ENCODE results near the gene GMDS.
"Not testable (repeated sequence)": the region's sequence is repeated elsewhere in the genome, so short reads cannot be mapped to it uniquely, and the experiment has no call there.

The GMDS gene

DNA sequence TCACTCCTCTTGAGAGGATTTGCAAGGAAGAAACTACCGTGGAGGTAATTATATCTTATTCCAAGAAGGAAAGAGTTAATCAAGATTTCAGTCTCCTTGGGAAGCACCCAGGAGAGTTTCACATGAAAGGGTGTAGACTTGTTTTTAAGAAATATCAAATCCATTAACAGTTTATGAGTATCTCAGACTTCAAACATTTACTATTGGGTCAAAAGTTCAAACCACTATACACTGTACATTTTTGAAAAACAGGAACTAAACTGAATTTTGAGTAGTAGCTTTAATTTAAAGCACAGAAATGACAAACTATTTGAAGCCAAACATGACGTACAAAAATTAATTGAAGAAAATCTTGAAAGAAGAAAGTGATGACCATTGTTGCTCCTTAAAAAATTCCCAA, 471.7 kb downstream of the GMDS start:
- DNase-seq (ENCODE audit: low read depth in 2 of 2) = no peak

- DNase-seq (ENCODE audit: low read depth in 2 of 2) = peak in 1 of 2 donors; percentile 29
Observed at GRCh38 chr6:1770968-1771723, 474.3 kb downstream of the GMDS start.

DNA sequence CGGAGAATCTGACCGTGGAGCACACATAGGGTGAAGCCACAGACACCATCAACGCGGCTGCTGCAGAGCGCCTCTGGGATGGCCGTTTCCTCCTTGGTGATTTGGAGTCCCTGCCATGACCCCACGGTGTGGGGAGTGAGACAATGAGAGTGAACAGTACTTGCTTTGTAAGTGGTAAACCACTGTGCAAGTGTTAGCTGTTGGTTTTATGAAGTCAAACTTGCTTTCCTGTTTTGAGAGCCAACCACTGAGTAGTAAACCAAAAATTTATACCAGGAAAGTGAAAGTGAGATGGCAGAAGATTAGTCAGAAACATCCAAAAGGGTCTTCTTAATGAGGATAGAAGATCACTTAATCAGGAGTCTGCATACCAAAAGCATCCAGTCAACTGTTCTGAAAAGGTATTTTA, 475.0 kb downstream of the GMDS start:
- peak; percentile 14 to 21 for DNase-seq (ENCODE audit: low read depth in 2 of 2)

DNA sequence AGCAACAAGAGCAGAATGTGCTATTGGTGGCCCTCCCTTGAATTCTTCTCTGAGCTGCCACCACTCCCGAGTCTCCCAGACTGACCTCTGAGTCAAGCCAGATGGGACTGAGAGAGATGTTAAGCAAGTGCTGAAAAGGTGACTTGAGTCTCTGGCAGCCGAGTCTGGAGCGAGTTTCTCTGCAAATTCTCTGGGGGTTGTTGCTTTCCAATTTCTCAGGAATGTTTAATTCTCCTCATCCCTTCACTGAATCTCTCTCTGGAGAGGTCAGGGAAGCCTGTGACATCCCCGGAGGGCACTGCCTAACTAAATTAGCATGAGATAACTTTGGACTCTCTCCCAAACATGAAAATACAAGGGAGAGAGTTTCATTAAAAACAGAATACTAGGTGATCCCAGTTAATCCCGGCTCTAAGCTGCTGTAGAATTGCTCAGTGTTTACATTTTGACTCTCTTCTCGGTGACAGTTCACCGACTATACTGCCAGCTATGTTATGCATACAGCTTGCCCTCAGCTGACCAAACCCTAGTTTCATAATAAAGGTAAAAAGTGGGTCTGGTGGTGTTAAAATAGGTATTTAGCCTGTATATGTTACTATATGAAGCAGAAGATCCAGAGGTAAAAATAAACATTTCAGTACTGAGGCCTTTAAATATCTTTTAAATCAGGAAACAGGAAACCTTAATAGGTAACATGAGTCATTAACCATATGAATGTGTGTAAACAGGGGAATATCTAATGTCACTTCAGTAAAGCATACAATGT, 477.7 kb downstream of the GMDS start:
- DNase-seq (ENCODE audit: low read depth in 2 of 2) = no peak

GRCh38 chr6:1766654-1767053, 478.8 kb downstream of the GMDS start:
- no peak for DNase-seq (ENCODE audit: low read depth in 2 of 2)

DNA sequence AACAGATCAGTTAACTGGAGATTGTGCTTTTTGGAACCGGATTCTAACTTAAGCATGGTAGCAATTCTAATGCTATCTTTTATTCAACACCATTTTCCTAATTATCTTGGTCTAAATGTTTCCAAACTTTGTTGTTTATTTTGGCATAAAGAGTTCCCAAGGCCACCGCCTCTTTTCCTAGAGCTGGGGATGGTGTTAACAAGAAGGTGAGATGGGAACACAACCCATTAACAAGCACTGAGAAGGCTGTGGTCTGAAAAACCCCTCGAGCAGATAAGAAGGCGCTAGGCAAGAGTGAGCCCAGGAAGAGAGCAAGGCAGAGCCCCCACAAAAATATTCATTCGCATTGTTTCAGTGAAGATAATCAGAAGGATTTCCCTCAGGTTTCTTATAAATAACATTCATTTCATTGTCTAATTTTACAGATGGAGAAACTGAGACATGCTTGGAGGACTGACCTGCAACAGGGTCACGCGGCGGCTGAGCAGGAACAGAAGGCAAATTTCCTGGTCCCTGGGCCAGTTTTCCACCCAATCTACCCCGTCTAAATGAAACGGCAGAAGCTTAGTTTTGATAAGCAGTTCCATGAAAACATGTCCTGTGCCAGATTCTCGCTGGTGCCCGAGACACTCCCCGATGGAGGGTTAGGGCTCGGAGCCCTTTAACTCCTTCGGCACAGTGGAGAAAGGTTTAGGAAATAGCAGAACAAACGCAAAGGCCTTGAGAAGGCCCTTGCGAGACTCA, 480.1 kb downstream of the GMDS start:
- DNase-seq (ENCODE audit: low read depth in 2 of 2) = no peak

DNA sequence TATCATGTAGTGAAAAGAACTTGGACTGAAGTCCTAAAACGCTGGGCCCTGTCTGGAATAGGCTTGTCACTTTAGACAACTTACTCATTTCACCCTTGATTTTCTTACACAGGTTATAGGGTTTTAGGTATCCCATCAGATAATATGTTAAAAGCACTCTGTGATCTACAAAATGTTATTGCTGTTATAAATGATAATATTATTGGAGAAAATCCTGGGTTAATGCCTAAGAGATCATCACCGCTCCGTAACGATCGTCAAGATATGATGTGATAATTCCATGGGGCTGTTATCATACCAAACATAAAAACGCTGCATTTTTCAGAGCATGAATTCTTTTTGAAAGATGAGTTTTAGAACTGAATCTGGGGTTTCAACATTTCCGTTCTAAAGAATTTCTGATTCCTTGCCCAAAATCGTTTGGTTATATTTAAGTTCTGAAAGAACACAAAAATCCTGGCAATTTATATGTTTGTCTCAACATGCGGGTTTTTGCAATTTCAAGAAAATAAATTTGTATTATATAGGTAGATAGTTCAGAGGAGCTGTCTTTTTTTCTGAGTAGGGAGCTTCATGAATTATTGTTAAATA, 480.9 kb downstream of the GMDS start:
- no peak for DNase-seq (ENCODE audit: low read depth in 2 of 2)

GRCh38 chr6:1763404-1763803, 482.0 kb downstream of the GMDS start:
- DNase-seq (ENCODE audit: low read depth in 2 of 2) = no peak

DNA sequence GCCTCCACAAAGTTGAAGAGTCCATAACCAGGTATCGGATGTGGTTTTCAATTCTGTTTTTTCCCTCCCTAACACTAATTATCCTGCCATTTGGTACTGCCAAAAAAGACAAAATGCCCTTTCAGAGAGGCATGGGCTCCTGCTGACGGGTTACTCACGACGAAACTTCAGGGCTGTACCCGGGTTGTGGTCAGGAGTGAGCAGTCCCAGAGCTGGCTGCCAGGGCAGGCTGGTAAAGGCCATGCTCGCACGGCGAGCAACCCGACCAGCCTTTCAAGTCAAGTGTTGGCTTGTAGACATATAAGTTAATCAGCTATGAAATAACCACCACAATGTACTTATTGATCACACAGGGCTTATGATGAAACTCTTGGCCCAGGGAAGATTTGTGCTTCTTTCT, 483.2 kb downstream of the GMDS start:
- DNase-seq (ENCODE audit: low read depth in 2 of 2) = no peak

DNA sequence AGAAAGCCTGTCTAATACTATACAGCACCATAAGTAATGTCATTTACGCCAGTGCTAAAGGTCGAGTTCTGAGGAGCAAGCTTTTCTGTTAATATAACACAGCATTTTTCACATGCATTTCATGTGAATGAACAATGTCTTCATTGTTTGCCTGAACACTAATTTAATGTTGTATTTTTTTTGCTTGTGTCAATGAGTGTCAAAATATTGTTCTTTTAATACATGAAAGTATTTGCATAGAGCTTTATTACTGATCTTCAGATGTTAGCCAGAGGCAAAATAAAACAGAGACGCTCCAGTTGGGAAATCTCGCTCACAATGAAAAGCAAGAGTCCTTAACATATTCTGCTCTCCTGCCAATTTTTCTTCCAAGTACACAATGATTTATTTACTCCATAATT, 483.9 kb downstream of the GMDS start:
- no peak for DNase-seq (ENCODE audit: low read depth in 2 of 2)

DNA sequence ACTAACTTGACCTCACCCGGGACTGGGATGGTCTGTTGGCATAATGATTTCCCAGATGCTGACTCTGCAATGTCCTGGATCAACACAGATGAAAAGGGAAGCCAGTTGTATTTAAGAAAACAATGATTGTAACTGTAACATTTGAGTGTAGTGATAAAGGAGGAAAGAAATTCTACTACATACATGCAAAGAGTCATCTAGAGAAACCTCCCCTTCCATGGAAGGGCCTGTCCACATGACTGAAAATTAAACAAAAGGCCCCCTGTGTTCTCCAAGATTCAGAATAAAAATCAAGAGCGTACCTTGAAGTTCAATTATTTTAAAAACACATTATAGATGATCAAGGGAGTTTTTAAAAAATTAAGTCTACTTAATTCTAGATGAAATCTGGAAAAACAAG, 484.5 kb downstream of the GMDS start:
- DNase-seq (ENCODE audit: low read depth in 2 of 2) = no peak

DNA sequence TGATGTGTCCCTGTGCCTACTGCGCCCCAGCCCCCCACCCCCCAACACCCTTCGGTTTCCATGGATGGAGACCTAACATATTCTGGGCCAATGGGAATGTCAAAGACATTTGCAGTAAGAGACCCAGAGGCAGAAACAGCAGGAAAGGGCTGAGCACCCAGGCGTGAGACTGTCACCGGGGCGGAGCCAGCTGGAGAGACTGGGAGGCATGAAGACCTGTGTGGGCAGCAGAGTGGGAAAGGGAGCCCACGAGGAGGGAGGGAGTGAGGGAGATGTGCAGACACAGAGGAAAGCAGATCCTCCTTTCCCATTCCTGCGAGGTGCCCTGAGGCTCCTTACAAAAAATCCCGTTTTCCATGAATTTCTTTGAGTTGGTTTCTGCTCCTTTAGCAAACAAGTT, 485.5 kb downstream of the GMDS start:
- no peak for DNase-seq (ENCODE audit: low read depth in 2 of 2)

DNA sequence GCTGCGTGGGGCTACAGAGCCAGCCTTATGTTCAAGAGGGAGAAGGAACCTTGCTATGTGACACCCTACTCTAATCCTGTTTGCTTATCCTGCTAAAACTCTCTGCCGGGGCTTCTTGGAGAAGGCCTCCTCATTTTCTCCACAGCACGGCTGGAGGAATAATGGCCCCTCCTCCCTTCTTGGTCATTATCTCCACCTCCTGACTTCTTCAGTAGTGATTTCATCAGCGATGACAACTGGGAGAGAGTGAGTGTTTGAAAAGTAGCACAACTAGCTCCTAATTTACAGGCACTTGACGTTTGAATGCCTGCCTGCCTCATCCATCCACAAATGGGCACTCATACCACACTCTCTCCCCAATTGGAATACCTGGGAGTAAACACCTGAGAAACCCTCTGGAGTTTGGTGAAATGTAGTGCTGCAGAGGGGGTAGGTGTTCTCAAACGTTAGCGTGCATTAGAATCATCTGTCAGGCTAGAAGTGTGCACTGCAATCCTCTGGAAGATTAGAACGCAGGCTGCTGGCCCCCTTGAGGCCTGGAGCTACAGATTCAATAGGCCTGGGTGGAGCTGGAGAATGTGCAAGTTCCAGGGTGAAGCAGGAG, 487.2 kb downstream of the GMDS start:
- DNase-seq (ENCODE audit: low read depth in 2 of 2) = no peak

GRCh38 chr6:1757131-1757530, 488.3 kb downstream of the GMDS start:
- DNase-seq (ENCODE audit: low read depth in 2 of 2) = no peak

DNA sequence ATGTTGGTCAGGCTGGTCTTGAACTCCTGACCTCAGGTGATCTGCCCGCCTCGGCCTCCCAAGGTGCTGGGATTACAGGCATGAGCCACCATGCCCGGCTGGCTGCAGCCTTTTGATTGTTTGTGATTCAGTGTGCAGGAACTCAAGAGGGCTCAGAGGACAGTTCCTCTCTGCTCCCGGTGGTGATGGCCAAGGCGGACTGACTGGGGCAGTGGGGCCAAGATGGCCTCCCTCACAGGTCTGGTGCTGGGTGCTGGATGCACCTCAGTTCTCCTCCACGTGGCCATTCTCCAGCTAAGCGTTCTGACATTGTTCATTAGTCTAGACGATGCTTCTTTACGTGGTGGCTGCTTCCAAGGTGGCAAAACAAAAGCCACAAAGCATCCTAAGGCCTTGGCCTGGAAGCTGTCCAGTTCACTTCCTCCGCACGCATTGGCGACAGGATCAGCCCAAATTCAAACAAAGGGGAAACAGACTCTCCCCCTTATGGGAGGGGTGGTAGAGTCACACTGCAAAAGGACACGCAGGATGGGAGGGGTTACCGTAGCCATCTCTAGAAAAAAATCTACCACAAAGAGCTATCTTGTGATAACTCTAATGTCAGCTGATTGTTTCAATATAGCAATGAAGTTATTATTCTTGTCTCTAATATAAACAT, 488.8 kb downstream of the GMDS start:
- no peak for DNase-seq (ENCODE audit: low read depth in 2 of 2)

DNA sequence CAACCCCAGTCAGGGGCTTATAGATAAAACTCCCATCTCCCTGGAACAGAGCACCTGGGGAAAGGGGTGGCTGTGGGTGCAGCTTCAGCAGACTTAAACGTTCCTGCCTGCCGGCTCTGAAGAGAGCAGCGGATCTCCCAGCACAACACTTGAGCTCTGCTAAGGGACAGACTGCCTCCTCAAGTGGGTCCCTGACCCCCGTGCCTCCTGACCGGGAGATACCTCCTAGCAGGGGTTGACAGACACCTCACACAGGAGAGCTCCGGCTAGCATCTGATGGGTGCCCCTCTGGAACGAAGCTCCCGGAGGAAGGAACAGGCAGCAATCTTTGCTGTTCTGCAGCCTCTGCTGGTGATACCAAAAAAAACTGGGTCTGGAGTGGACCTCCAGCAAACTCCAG, 494.3 kb downstream of the GMDS start:
- DNase-seq (ENCODE audit: low read depth in 2 of 2) = not testable (repeated sequence)

- no peak for DNase-seq (ENCODE audit: low read depth in 2 of 2)
Observed at GRCh38 chr6:1749041-1749440, 496.4 kb downstream of the GMDS start.

DNA sequence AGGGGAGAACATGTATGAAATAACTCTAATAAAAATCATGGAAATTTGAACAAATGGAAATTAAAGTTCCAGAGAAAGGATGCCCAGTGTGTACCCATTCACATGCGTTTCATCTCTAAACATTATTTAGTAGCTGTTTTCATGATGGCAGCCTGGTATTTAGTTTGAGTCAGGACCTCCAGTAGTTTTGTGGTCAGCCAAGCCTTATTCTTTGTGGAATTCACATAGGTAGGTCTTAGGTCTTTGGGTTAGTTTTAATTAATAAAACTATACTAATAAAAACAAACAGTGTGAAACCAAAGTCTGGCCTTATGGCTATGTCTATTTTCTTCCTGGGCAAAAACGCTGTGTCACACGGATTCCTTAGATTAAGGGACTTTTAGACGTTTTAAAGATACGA, 497.9 kb downstream of the GMDS start:
- no peak for DNase-seq (ENCODE audit: low read depth in 2 of 2)

- no peak for DNase-seq (ENCODE audit: low read depth in 2 of 2)
Observed at GRCh38 chr6:1747003-1747402, 498.4 kb downstream of the GMDS start.

GRCh38 chr6:1745814-1746213, 499.6 kb downstream of the GMDS start:
- no peak for DNase-seq (ENCODE audit: low read depth in 2 of 2)

DNA sequence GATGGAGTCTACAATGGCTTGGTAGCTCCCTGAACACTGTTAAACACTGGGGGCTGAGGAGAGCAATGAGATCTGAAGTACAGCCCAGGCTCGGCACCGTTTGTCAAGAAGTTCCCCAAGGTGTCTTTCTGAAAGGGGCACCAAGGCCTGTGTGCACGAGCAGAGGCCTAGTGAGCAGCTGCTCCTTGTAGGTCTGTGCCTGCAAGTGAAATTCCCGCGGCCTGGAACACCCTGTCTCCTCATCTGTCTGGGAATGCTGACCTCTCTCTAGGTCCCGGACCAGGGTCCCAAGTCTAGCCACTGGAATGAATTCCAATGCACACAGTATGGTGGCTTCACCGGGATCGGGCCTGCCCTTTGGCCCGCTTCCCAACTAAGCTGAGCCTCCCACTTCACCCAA, 500.9 kb downstream of the GMDS start:
- no peak for DNase-seq (ENCODE audit: low read depth in 2 of 2)
